K562 (cell line): ENCODE measurements around the gene CRTC3. TPM values are rescaled to one million over a fixed set of nuclear protein-coding genes. Genes with fewer than 3 reads are reported as not detected.

Experiments used
- NCOA2 ChIP-seq, 2 experiments: fragments of 450-650 bp; IDR thresholded peaks; 2 replicates each; pipeline ENCODE4 v1.6.1; 2018; ENCODE audit warnings: mild to moderate bottlenecking in 2 of 2, moderate library complexity in 1 of 2; ENCODE audit not compliant: partially characterized antibody in 2 of 2
- NCOR1 ChIP-seq: fragments of 450-650 bp; IDR thresholded peaks from 2 replicates; pipeline ENCODE4 v1.6.1; 2016; ENCODE audit warnings: mild to moderate bottlenecking, moderate library complexity
- NKRF ChIP-seq: fragments of 450-650 bp; IDR thresholded peaks from 2 replicates; pipeline ENCODE4 v1.6.1; 2016; ENCODE audit warnings: borderline replicate concordance
- PHF8 ChIP-seq: fragments of 200-600 bp; sonication (generic); IDR thresholded peaks from 2 replicates; pipeline ENCODE4 v1.6.1; 2012; ENCODE audit warnings: mixed run types, mild to moderate bottlenecking, inconsistent platforms, low read length, moderate library complexity, borderline replicate concordance
- POLR2H ChIP-seq: IDR thresholded peaks from 2 replicates; pipeline ENCODE4 v1.6.1; 2016; ENCODE audit warnings: missing genetic modification characterization, low read depth, mild to moderate bottlenecking, control low read depth, missing compliant biosample characterization, moderate library complexity
- RBBP5 ChIP-seq: fragments of 200-600 bp; sonication (generic); IDR thresholded peaks from 2 replicates; pipeline ENCODE4 v1.6.1; 2012; ENCODE audit warnings: borderline replicate concordance, mild to moderate bottlenecking, low read length, control low read depth, inconsistent platforms; ENCODE audit not compliant: insufficient read depth, poor library complexity, severe bottlenecking
- ZNF197 ChIP-seq: fragments of 200-800 bp; sonication (Bioruptor generic); IDR thresholded peaks from 2 replicates; pipeline ENCODE4 v1.6.1; 2016; ENCODE audit warnings: low read depth, missing genetic modification characterization, missing compliant biosample characterization
- ZNF592 ChIP-seq: fragments of 450-650 bp; IDR thresholded peaks from 2 replicates; pipeline ENCODE4 v1.6.1; 2017; ENCODE audit warnings: antibody characterized with exemption, mild to moderate bottlenecking
- polyA plus RNA-seq, 8 experiments: library from polyadenylated mRNA; depleted of rRNA in 4 of 8; stranded (reverse) in 5 of 8; unstranded in 3 of 8; fragments of >200 nt; fragmentation: Nextera tagmentation in 2 of 8; fragmentation: Illumina TruSeq in 1 of 8; extraction: Ambion mirVana in 2 of 8; extraction: Trizol in 1 of 8; gene quantifications; 2 replicates each; pipeline versions ENCODE4 v1.2.1 to v1.2.3, GENCODE V29; 2011 to 2014; ENCODE audit warnings: inconsistent platforms in 1 of 8, missing spikeins in 1 of 8
- total RNA-seq, 7 experiments: library from RNA; depleted of rRNA in 6 of 7; stranded (reverse); fragments of >200 nt in 6 of 7; fragmentation: Illumina TruSeq in 2 of 7; extraction: Trizol in 2 of 7; gene quantifications; 2 replicates each; pipeline versions ENCODE4 v1.2.1 to v1.2.3, GENCODE V29; 2011 to 2021; ENCODE audit warnings: low replicate concordance in 1 of 7
- TF ChIP-seq, protein P1 (sequence below): IDR thresholded peaks from 2 replicates; pipeline ENCODE4 v1.6.1; 2011; ENCODE audit warnings: borderline replicate concordance, low read depth, mild to moderate bottlenecking, moderate library complexity, low read length; ENCODE audit not compliant: insufficient read depth, poor library complexity, severe bottlenecking
- TF ChIP-seq, protein P2 (sequence below): sonication (generic); formaldehyde crosslinking; IDR thresholded peaks from 2 replicates; pipeline ENCODE4 v1.8.0; 2022; ENCODE audit warnings: mild to moderate bottlenecking, missing genetic modification reagents
- TF ChIP-seq, protein P3 (sequence below): IDR thresholded peaks from 2 replicates; pipeline ENCODE4 v1.6.1; 2012; ENCODE audit warnings: low read depth, low read length, improper control_type of control experiment, borderline replicate concordance

The CRTC3 gene
- total and polyA plus RNA-seq, 9 of the 15 experiments (the other 6 are each of a cell fraction or from before 2014, with no cell fraction given), result 1.2 to 19.0 (median 11.6) TPM

DNA sequence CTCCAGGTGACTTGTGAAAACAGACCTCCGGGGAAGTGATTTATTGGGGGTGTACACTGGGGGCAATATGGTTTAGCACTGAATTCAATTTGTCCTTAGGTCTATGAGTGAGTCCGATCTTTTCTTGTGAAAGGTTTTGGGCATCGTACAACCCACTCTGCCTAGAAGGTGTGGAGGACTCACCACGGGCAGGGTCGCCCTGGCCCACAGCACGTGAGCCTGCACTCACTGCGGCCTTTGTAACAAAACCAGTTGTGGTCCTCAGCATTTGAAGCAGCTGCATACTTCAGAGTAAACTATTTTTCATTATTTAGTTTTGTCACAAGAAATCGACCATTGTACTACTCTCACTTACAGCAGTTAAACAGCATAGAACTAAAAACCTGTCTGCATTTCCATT lies 114.8 kb downstream of the CRTC3 start (continued):
- TF ChIP-seq PHF8 (no peak), NCOR1 (no peak), RBBP5 (no peak), ZNF592 (no peak), NCOA2 (IDR thresholded peaks at IDR 0.05; ENCODE audit: partially characterized antibody in 2 of 2) (no peak), ZNF197 (CRISPR knock-in tag) (no peak), NKRF (no peak), POLR2H (no peak)
- TF ChIP-seq, protein P1, sequence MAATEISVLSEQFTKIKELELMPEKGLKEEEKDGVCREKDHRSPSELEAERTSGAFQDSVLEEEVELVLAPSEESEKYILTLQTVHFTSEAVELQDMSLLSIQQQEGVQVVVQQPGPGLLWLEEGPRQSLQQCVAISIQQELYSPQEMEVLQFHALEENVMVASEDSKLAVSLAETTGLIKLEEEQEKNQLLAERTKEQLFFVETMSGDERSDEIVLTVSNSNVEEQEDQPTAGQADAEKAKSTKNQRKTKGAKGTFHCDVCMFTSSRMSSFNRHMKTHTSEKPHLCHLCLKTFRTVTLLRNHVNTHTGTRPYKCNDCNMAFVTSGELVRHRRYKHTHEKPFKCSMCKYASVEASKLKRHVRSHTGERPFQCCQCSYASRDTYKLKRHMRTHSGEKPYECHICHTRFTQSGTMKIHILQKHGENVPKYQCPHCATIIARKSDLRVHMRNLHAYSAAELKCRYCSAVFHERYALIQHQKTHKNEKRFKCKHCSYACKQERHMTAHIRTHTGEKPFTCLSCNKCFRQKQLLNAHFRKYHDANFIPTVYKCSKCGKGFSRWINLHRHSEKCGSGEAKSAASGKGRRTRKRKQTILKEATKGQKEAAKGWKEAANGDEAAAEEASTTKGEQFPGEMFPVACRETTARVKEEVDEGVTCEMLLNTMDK, result no peak
- TF ChIP-seq, protein P2, sequence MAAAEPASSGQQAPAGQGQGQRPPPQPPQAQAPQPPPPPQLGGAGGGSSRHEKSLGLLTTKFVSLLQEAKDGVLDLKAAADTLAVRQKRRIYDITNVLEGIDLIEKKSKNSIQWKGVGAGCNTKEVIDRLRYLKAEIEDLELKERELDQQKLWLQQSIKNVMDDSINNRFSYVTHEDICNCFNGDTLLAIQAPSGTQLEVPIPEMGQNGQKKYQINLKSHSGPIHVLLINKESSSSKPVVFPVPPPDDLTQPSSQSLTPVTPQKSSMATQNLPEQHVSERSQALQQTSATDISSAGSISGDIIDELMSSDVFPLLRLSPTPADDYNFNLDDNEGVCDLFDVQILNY, result no peak
- TF ChIP-seq, protein P3, sequence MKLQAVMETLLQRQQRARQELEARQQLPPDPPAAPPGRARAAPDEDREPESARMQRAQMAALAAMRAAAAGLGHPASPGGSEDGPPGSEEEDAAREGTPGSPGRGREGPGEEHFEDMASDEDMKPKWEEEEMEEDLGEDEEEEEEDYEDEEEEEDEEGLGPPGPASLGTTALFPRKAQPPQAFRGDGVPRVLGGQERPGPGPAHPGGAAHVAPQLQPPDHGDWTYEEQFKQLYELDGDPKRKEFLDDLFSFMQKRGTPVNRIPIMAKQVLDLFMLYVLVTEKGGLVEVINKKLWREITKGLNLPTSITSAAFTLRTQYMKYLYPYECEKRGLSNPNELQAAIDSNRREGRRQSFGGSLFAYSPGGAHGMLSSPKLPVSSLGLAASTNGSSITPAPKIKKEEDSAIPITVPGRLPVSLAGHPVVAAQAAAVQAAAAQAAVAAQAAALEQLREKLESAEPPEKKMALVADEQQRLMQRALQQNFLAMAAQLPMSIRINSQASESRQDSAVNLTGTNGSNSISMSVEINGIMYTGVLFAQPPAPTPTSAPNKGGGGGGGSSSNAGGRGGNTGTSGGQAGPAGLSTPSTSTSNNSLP, result no peak
